ENCODE data around the gene METTL1. TPM values are rescaled to one million over a fixed set of nuclear protein-coding genes. Genes with fewer than 3 reads are reported as not detected.

Gene METTL1
- total and polyA plus RNA-seq, 9 of the 15 experiments (the other 6 are each of a cell fraction or from before 2014, with no cell fraction given): 12.6 to 65.9 (median 39.2) TPM

DNA sequence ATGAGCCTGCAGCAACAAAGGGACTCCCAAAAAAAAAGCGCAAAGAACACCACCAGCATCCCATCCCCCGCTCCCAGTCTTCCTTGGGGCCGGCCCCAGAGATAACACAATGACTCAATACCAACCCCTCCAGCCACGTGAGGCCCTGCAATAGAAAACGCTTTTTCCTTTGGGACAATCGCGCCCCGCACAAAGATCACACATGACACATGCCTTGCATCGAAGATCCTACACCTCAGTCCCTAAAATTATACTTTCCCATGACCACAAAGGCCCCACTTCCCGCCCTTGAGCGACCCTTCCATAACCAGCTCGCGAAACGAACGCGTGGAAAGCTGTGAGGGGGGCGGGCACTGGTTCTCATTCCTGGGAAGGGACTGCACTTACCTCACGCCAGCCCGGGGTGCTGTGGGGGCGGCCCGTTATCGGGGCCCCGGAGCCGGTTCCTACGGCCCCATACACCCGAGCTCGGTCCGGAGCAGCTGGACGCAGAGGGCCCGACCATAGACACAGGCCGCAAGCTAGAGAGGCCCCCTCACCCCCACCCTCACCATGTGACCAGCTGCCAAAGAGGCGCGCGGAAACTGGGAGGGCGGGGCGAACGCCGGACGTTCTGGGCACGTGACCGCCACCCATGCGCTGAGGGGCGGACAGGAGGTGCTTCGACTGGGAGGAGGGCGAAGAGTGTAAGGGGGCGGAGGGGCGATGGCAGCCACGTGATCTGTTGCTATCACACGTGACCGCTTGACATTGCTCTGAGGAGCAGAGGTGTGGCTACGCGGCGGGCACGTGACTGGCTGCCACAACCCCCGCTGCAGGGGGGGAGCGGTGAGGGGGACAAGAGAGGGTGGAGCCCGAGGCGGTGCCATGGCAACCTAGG, 19.9 kb downstream of the METTL1 start, which contains the start of gene CDK4 (continued):
- TF ChIP-seq, protein P1, sequence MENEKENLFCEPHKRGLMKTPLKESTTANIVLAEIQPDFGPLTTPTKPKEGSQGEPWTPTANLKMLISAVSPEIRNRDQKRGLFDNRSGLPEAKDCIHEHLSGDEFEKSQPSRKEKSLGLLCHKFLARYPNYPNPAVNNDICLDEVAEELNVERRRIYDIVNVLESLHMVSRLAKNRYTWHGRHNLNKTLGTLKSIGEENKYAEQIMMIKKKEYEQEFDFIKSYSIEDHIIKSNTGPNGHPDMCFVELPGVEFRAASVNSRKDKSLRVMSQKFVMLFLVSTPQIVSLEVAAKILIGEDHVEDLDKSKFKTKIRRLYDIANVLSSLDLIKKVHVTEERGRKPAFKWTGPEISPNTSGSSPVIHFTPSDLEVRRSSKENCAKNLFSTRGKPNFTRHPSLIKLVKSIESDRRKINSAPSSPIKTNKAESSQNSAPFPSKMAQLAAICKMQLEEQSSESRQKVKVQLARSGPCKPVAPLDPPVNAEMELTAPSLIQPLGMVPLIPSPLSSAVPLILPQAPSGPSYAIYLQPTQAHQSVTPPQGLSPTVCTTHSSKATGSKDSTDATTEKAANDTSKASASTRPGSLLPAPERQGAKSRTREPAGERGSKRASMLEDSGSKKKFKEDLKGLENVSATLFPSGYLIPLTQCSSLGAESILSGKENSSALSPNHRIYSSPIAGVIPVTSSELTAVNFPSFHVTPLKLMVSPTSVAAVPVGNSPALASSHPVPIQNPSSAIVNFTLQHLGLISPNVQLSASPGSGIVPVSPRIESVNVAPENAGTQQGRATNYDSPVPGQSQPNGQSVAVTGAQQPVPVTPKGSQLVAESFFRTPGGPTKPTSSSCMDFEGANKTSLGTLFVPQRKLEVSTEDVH (IDR thresholded peaks at IDR 0.05; ENCODE audit: low read depth, partially characterized antibody): peak; percentile 84
- TF ChIP-seq ZNF24 (IDR thresholded peaks at IDR 0.05): no peak
- TF ChIP-seq JUN (IDR thresholded peaks at IDR 0.05; ENCODE audit: borderline replicate concordance, low read depth, low read length): peak; percentile 88
- peak; percentile 82; the same call in 1 of the 2 replicates for TF ChIP-seq JUN (CRISPR knock-in tag; IDR thresholded peaks at IDR 0.05; ENCODE audit: borderline replicate concordance)
- no peak for TF ChIP-seq RBM15 (IDR thresholded peaks at IDR 0.05; ENCODE audit: insufficient read depth, low read length)
- no peak for TF ChIP-seq ZNF583 (CRISPR knock-in tag; IDR thresholded peaks at IDR 0.05)
- TF ChIP-seq NFATC3 (IDR thresholded peaks at IDR 0.05): 0 out of 2 replicates have a peak, but pooled peaks have one; percentile 47
- TF ChIP-seq ZFPM2 (CRISPR knock-in tag; IDR thresholded peaks at IDR 0.05): 0 out of 2 replicates have a peak, but pooled peaks have one; percentile 41
- 0 out of 2 replicates have a peak, but pooled peaks have one; percentile 58 for TF ChIP-seq ZNF445 (CRISPR knock-in tag; IDR thresholded peaks at IDR 0.05; ENCODE audit: low read depth)
- no peak for TF ChIP-seq ZNF507 (tag; conservative IDR thresholded peaks at IDR 0.05)
- peak; percentile 99 for TF ChIP-seq ZFX (CRISPR knock-in tag; IDR thresholded peaks at IDR 0.05)
- peak; percentile 96 for TF ChIP-seq EGR1 (conservative IDR thresholded peaks at IDR 0.05)
- no peak; the same call in 1 of the 2 replicates for TF ChIP-seq RHOXF2B (CRISPR knock-in tag; conservative IDR thresholded peaks at IDR 0.05)
- TF ChIP-seq KAT8 (IDR thresholded peaks at IDR 0.05; ENCODE audit: low read depth): no peak
- peak; percentile 62 for TF ChIP-seq ETV1 (tag; conservative IDR thresholded peaks at IDR 0.05; ENCODE audit: low read depth)
- no peak for TF ChIP-seq RBM25 (IDR thresholded peaks at IDR 0.05; ENCODE audit: low read depth, low read length, severe bottlenecking)
- TF ChIP-seq DDX20 (tag; IDR thresholded peaks at IDR 0.05; ENCODE audit: low read depth): no peak
- no peak for TF ChIP-seq POLR2AphosphoS2 (IDR thresholded peaks at IDR 0.05; ENCODE audit: low read length)
- TF ChIP-seq, protein P2, sequence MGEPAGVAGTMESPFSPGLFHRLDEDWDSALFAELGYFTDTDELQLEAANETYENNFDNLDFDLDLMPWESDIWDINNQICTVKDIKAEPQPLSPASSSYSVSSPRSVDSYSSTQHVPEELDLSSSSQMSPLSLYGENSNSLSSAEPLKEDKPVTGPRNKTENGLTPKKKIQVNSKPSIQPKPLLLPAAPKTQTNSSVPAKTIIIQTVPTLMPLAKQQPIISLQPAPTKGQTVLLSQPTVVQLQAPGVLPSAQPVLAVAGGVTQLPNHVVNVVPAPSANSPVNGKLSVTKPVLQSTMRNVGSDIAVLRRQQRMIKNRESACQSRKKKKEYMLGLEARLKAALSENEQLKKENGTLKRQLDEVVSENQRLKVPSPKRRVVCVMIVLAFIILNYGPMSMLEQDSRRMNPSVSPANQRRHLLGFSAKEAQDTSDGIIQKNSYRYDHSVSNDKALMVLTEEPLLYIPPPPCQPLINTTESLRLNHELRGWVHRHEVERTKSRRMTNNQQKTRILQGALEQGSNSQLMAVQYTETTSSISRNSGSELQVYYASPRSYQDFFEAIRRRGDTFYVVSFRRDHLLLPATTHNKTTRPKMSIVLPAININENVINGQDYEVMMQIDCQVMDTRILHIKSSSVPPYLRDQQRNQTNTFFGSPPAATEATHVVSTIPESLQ (CRISPR knock-in tag; IDR thresholded peaks at IDR 0.05): peak; percentile 92
- TF ChIP-seq, protein P3, sequence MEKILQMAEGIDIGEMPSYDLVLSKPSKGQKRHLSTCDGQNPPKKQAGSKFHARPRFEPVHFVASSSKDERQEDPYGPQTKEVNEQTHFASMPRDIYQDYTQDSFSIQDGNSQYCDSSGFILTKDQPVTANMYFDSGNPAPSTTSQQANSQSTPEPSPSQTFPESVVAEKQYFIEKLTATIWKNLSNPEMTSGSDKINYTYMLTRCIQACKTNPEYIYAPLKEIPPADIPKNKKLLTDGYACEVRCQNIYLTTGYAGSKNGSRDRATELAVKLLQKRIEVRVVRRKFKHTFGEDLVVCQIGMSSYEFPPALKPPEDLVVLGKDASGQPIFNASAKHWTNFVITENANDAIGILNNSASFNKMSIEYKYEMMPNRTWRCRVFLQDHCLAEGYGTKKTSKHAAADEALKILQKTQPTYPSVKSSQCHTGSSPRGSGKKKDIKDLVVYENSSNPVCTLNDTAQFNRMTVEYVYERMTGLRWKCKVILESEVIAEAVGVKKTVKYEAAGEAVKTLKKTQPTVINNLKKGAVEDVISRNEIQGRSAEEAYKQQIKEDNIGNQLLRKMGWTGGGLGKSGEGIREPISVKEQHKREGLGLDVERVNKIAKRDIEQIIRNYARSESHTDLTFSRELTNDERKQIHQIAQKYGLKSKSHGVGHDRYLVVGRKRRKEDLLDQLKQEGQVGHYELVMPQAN (IDR thresholded peaks at IDR 0.05; ENCODE audit: borderline replicate concordance): peak; percentile 95
- peak; percentile 24 for TF ChIP-seq TAL1 (IDR thresholded peaks at IDR 0.05)
- peak; percentile 43 to 59 for TF ChIP-seq TRIM24 (IDR thresholded peaks at IDR 0.05)
- peak in 1 of 2 experiments; percentile 71; a peak in 1 of 3 replicates for TF ChIP-seq CBX3 (IDR thresholded peaks at IDR 0.05; ENCODE audit: borderline replicate concordance in 1 of 2, low read length in 2 of 2)

All from K562 (cell line).